Measurements from ENCODE around the gene ALLC. TPM values are rescaled to one million over a fixed set of nuclear protein-coding genes. Genes with fewer than 3 reads are reported as not detected.

Gene ALLC
- total RNA-seq, 1 experiment from 2014 or later, result not detected

DNA sequence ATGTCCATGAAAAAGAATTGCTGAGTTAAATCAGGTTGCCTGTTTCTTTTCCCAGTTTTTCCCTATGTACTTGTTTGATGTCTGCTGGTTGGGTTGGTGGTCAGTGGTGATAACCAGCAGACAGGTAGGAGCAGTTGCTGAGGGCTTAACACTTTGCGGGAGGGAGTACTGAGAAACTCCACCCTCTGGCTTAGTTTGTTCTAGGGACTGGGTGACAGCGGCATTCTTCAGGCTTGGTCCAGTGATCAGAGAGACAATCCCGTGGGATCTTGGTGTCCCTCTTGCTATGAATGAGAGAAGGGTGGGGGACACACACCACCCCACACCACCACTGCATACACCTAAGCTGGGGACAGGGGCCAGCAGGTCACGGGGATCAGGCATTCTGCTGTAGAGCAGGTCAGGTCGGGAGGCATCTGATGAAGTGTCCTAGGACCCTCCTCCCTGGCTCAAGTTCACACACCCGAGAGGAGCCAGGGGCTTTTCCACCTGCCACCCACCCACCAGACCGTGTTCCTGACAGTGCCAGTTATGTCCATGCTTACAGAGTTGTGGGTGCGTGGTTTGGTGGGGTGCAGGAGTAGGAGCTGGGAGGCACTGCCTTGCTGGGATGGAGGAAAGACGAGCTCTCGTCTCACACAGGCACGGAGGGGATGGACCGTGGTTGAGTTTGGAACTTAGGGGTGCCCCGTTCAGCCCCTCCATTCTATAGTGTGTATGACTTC, 21.3 kb upstream of the ALLC start:
- in situ Hi-C loops (cut with HindIII; ENCODE audit: low pct_unique_long_range_greater_than_20kb, low sequenced_read_pairs), result no loop called here
- no peak for DNase-seq (ENCODE audit: low read depth)

DNA sequence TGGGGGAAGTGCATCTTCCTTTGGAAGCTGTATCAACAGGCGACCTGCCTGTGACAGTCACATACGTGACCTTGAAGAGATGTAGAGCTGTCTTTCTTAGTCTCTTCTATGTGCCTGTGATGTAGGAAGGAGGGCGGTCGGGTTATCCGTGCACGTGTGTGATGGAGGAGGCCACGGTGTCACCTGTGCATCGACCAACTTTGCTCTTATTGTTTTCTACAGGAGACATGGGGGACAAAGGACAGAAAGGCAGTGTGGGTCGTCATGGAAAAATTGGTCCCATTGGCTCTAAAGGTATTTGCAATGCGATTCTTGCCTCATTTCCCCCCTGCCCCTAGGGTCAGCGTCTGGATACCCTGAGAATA, 20.7 kb upstream of the ALLC start:
- in situ Hi-C loops (cut with HindIII; ENCODE audit: low pct_unique_long_range_greater_than_20kb, low sequenced_read_pairs), result no loop called here
- DNase-seq (ENCODE audit: low read depth), result no peak

DNA sequence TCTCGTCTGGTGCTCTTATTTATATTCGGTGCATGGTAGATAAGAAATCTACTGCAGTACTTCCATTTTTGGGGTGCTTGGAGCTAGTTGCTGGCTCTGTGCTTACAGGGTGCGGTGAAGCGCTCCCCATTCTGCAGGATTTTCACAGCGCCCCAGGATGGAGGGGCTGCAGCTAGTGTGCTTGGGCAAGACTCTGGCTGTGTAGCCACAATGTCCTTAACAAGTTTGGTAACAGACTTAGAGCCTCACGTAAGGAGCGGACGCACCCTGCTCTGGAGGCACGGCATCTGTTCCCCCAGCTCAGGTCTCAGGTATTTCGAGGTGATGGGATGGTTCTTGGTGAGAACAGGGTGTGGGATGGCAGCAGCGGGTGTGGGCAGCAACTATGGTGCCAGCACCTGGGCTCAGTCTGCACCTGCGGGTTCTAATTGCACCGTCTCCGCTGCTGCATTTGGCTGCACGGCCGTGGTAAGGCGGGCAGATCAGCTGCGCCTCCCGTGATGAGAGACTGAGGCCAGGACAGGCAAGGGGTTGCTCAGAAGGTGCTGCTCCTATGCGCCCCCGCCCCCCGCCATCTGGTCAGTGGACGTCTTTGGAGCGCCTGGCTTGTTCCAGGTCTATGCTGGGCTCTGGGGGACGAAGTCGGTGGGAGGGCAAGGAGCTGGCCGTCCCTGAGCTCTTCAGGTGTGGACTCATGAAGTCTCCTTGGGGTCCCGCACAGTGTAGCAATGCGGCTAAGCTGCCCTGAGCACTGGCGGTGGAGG, 20.1 kb upstream of the ALLC start:
- no peak for DNase-seq (ENCODE audit: low read depth)
- in situ Hi-C loops (cut with HindIII; ENCODE audit: low pct_unique_long_range_greater_than_20kb, low sequenced_read_pairs), result no loop called here

DNA sequence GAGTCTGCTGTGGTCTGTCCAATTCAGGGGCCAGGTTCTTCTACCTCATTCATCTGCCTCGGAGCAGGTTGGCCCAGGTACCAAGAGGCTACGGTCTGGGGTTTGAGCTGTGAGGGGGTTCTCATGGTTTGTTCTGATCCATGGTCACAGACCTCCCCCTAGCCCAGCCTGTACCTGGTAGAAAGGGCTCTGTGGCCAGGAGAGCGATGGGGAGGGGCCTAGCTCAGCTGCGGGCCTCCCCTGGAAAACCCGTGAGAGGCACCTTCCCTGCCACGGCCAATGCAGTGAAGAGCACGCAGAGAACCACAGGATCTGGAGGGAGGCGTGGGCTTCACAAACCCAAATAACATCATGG, 19.6 kb upstream of the ALLC start:
- in situ Hi-C loops (cut with HindIII; ENCODE audit: low pct_unique_long_range_greater_than_20kb, low sequenced_read_pairs), result no loop called here
- DNase-seq (ENCODE audit: low read depth), result no peak

DNA sequence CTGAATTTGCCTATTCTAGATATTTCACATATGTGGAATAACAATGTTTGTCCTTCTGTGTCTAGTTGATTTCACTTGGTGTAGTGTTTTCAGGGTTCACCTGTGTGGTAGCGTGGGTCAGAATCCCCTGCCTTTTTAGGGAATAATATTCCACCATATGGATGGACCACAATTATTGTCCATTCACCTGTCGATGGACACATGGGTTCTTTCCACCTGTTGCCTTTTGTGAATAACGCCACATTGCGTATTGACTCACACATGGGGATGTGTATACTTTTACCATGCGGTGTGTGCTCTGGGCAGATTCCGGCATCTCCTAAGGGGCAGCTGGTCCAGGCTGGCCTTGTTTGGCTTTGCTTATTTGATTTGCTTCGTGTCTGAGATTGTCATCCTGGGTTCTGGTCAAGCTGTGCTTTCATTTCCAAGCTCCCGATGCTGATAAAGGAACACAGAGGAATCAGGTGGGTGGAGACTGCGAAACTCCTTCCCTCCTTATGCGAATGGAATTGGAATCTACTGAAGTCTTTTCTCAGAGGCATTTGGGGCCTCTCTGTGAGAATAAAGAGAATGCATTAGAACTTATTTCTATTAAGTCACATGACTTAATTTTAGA, 18.9 kb upstream of the ALLC start:
- in situ Hi-C loops (cut with HindIII; ENCODE audit: low pct_unique_long_range_greater_than_20kb, low sequenced_read_pairs), result no loop called here
- no peak for DNase-seq (ENCODE audit: low read depth)

DNA sequence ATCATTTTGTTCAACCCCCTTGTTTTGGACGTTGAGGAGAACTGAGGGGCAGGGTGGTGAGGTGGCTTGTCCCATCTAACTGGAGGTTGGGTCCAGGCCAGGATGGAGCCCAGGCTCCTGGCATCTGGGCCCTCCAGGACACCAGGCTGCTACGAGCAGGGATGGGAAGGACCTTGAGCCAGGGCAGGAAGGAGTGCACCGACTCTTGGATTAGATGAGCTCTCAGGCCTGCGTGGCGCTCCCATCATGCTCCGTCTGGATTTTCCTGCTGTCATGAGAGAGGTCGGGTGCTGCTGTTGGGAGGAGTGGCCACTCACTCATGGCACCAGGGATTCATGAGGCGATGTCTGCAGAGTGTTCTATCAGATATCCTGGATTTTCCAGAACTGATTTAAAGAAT, 18.3 kb upstream of the ALLC start:
- in situ Hi-C loops (cut with HindIII; ENCODE audit: low pct_unique_long_range_greater_than_20kb, low sequenced_read_pairs), result no loop called here
- no peak for DNase-seq (ENCODE audit: low read depth)

DNA sequence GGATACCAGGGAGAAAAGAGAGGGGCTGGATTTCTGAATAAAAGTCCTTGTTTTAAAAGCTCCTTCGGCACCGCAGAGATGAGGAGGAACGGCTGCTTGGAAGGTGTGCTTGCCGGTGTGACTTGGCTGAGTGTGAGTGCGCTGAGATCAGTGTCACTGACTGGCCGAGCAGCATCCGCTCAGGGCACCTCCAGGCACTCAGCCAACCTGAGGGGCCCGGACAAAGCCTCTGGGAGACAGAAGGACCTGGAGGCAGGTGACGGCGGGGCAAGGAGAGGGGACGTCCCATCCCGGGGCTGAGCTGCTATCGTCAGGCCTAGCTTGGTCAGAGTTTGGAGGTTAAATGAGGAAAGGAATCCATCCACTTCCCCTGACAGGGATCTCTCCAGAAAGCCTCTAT, 16.8 kb upstream of the ALLC start:
- no peak for DNase-seq (ENCODE audit: low read depth)
- in situ Hi-C loops (cut with HindIII; ENCODE audit: low pct_unique_long_range_greater_than_20kb, low sequenced_read_pairs), result no loop called here

DNA sequence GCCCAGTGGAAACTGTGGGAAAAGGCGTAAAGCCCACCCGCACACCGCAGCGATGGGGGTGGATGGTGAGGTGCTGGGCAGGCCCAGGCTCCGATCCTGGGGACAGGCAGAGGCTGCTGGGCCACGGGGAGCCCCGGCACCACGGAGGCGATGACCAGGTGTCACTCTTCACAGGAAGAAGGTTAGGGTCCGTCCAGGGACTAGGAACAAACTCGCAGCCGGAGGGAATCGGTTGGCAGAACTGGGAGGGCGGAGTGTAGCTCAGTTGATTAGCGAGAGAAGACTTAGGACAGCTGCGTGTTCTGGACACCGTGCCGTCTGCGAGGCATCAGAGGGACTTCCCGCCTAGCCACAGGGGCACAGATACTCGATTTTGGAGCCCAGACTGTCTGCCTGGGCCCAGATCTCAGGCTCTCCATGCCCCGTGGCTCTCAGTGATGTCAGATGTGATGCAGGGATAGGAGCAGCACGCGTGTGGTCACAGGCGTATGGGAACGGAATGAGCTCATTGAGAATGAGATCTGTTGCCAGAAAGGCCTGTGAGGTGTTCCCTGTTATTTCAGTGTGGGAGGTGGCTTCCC, 16.1 kb upstream of the ALLC start:
- no peak for DNase-seq (ENCODE audit: low read depth)
- in situ Hi-C loops (cut with HindIII; ENCODE audit: low pct_unique_long_range_greater_than_20kb, low sequenced_read_pairs), result no loop called here

DNA sequence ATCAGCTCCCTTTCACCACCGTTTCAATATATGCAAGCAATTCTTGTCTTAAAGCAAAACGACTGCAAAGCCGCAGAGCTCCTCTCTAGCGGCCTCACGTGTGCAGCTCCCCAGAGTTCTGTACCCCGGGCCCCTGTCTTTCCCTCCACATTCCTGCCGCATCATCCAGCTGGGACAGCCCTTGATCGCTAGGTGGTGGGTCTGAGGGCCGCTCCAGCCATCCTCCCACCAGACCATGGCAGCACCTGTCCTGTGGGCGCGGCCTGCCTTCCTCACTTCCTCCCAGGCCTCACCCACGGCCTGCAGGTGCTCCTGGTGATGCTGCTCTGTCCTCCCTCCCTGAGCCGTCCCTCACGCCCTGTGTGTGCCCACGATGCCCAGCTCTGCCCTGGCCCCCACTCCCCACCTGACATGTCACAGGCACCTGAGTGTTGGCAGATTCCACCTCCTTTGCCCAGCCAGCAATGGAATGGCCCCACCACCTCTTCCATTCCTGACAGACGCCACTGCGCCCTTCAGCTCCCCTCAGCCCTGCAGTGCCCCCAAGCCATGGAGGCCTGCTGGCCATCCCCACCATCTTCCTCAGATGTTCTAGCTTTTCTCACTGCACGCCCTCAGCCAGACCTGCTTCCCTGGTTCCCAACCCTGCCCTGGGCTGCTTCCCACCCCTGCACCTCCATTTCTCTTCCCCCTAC, 15.3 kb upstream of the ALLC start:
- no peak for DNase-seq (ENCODE audit: low read depth)
- in situ Hi-C loops (cut with HindIII; ENCODE audit: low pct_unique_long_range_greater_than_20kb, low sequenced_read_pairs), result no loop called here

DNA sequence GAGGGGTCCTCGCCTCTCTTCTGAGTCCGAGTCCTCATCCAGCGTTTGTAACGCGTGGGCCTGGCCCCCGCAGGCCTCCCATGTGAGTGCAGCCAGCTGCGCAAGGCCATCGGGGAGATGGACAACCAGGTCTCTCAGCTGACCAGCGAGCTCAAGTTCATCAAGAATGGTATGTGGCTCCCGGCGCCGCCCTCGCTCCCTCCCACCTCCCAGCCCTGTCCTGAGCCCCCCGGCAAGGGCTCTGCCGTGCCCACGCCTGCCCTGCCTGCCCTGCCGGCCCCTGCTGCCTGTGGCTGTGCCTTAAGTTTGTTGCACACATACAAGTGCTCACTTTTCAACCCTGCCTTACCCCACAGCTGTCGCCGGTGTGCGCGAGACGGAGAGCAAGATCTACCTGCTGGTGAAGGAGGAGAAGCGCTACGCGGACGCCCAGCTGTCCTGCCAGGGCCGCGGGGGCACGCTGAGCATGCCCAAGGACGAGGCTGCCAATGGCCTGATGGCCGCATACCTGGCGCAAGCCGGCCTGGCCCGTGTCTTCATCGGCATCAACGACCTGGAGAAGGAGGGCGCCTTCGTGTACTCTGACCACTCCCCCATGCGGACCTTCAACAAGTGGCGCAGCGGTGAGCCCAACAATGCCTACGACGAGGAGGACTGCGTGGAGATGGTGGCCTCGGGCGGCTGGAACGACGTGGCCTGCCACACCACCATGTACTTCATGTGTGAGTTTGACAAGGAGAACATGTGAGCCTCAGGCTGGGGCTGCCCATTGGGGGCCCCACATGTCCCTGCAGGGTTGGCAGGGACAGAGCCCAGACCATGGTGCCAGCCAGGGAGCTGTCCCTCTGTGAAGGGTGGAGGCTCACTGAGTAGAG, 14.4 kb upstream of the ALLC start:
- no peak for DNase-seq (ENCODE audit: low read depth)
- in situ Hi-C loops (cut with HindIII; ENCODE audit: low pct_unique_long_range_greater_than_20kb, low sequenced_read_pairs), result no loop called here

DNA sequence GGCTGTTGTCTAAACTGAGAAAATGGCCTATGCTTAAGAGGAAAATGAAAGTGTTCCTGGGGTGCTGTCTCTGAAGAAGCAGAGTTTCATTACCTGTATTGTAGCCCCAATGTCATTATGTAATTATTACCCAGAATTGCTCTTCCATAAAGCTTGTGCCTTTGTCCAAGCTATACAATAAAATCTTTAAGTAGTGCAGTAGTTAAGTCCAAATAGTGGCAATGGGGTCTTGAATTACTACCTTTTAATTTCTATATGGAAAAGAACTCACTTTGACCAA, 13.8 kb upstream of the ALLC start:
- in situ Hi-C loops (cut with HindIII; ENCODE audit: low pct_unique_long_range_greater_than_20kb, low sequenced_read_pairs), result no loop called here
- DNase-seq (ENCODE audit: low read depth), result no peak

DNA sequence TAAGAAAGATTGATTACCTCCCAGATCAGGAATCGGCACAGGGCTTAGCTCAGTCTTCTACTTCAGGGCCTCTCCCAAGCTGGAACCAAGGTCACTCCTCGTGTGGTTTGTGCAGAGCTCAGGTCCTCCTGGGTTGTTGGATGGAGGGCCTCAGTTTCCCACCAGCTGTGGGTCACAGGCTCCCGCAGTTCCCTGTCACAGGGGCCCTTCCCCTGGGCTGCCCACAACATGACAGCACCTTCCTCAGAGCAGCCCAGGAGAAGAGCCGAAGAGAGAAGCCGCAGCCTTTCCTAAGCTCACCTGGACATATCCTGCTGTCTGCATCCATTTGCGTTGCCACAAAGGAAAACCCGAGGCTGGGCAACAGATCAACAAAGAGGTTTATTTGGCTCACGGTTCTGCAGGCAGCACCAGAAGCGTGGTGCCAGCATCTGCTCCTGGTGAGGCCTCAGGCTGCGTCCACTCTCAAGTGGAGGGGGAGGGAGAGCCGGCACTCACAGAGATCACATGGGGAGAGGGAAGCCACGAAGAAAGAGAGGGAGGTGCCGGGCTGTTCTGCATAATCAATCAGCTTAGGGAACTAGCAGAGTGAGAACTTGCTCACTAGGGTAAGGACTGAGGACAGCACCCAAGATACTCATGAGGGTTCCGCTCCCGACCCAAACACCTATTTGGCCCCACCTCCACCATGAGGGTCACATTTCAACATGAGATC, 13.0 kb upstream of the ALLC start:
- no peak for DNase-seq (ENCODE audit: low read depth)
- in situ Hi-C loops (cut with HindIII; ENCODE audit: low pct_unique_long_range_greater_than_20kb, low sequenced_read_pairs), result no loop called here

DNA sequence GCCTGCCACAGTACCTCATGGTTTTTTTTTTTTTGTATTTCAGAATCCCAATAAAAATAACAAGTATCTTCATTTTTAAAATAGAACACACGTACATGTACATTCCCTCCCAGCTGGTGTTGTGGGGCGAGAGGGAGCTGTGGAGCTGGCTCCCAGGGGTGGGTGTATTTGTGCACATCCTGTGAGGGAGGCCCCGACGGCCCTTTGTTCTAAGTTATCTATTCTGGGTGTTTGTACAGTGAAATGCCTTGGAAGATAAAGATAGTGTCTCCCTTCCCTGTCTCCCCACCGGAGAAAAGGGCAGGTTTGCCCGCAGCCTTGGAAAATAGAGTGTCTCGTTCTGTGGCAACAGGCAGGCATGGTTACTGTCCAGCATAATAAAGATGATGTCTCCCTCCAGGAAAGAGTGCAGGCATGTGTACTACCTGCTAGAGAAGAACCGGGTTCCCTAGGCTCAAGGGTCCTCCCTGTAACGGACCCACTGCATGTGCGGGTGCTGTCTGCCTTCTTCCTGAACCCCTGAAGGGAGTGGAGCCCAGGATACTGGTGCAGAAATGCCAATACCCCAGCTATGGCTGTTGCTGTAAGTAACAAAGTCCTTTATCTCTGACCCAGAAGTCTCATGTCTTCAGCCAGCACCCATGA, 12.1 kb upstream of the ALLC start:
- no peak for DNase-seq (ENCODE audit: low read depth)
- in situ Hi-C loops (cut with HindIII; ENCODE audit: low pct_unique_long_range_greater_than_20kb, low sequenced_read_pairs), result no loop called here

DNA sequence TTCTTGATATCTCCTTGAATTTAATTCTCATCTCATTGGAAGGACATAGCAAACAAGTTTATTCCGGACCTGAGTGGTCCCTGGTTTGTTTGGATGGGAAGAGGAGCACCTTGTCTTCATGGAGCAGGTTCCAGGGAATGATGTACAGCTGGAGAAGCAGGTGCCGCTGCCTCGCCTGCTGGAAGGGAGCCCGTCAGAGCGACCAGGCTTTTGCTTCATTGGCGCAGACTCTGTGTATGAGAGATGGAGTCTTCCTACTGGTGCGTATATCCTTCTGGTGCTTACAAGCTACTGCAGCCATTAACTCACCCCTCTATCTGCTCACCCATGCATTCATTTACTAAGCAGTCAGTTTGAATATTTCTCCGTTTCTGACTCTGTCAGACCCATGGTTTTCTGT, 11.6 kb upstream of the ALLC start:
- in situ Hi-C loops (cut with HindIII; ENCODE audit: low pct_unique_long_range_greater_than_20kb, low sequenced_read_pairs), result no loop called here
- no peak for DNase-seq (ENCODE audit: low read depth)

DNA sequence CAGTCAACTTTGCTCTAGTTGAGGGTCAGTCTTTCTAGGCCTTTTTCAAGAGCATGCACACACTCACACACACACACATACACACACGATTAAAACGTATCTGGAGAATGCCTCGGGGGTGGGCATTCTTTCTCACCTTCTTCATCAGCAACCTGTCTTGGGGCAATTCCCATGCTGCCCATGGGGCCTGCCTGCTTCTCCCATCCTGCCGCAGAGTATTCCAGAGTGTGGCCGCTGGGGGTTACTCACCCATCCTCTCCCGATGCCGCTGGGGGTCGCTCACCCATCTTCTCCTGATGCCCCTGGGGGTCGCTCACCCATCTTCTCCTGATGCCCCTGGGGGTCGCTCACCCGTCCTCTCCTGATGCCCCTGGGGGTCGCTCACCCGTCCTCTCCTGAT, 10.8 kb upstream of the ALLC start:
- DNase-seq (ENCODE audit: low read depth), result no peak
- in situ Hi-C loops (cut with HindIII; ENCODE audit: low pct_unique_long_range_greater_than_20kb, low sequenced_read_pairs), result no loop called here

DNA sequence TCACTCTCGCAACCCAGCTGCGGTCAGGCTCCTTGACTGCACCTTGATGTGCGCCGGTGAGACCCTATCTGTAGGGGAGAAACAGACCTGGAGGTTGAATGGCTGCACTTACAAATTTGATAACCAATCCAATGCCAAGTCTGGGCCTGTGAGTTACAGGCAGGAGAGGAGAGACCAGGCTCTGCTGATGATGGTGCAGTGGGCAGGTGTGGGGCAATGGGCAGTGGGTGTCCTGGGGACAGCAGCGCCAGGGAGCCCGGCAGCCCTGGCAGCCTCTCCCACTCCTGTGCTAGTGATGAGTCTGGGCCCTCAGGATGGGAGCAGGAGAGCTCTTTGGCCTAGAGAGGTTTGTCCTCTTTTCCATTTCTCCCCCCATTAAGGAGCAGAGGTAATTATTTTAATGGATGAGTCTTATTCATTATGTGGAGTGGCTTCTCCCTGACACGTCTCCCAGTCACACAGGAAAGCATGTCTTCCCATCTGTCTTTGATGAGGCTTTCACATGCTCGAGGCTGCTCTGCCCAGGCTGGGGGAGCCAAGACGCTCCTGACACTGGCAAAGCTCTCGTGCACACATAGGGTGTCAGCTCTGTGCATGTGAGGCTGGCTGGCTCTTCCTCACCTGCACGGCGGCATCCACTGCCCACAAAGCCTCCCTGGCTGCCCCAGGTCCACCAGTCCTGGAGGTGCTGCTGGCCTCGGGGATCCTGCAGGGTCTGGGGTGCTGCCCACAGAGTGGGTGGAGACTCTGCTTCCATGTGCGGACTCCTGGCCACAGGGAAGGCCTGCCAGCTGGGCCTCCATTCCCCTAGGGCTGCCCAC, 10.0 kb upstream of the ALLC start:
- in situ Hi-C loops (cut with HindIII; ENCODE audit: low pct_unique_long_range_greater_than_20kb, low sequenced_read_pairs), result no loop called here
- DNase-seq (ENCODE audit: low read depth), result no peak
